ENCODE data around the gene P4HA2. TPM values are rescaled to one million over a fixed set of nuclear protein-coding genes. Genes with fewer than 3 reads are reported as not detected.

The P4HA2 gene
- total and polyA plus RNA-seq, 2 experiments from 2014 or later, result 5.9 to 8.0 TPM

DNA sequence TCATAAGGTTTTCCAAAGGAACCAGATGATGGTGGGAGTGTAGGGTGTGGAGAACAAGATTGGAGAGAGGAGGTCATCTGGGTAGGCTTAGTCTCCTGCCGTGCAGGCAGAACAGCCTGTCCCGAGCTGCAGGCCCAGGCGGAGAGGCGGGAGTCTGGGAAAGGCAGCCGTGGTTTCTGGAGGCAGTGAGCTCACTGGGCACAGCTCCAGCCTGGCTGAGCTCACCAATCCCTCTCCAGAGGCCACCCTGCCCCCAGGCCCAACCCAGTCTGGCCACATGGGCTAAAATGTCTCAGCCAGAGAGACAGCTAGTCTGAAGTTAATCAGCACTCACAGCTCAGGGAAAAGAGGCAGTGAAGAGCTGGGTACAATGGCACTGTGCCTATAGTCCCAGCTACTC is 12.3 kb downstream of the P4HA2 start:
- no peak overlapping the region for H3K4me3 ChIP-seq
- no peaks in the 10 kb centered on the region for H3K36me3 ChIP-seq (ENCODE audit: insufficient read depth)
- no peak overlapping the region for H3K4me3 Mint-ChIP-seq
- no peaks in the 10 kb centered on the region for H3K27me3 ChIP-seq (ENCODE audit: insufficient read depth)
- H3K79me2 ChIP-seq (replicated peaks; ENCODE audit: insufficient read depth), result no peaks in the 10 kb centered on the region
- 0 out of 2 replicates have a peak, but pooled peaks cover 5% of the 10 kb centered on the region for H3K9me2 ChIP-seq (ENCODE audit: insufficient read depth)
- ATAC-seq (no peak), DNase-seq (ENCODE audit: low spot score) (no peak)
- H3K4me2 ChIP-seq, result no peak overlapping the region
- no peaks in the 10 kb centered on the region for H3F3A ChIP-seq (replicated peaks; ENCODE audit: low read depth)
- no peak overlapping the region for H3K27ac Mint-ChIP-seq
- H3K27me3 Mint-ChIP-seq (ENCODE audit: insufficient read depth, low read depth, poor library complexity), result peaks cover 5% of the 10 kb centered on the region
- H3K27ac ChIP-seq (ENCODE audit: low read depth), result no peak overlapping the region
- no peaks in the 10 kb centered on the region; the same call in 2 of the 3 replicates for H3K4me1 Mint-ChIP-seq
- TF ChIP-seq EZH2 (IDR thresholded peaks at IDR 0.05; ENCODE audit: low read depth, unreplicated experiment) (no peak), ZNF331 (CRISPR knock-in tag; IDR thresholded peaks at IDR 0.05; ENCODE audit: low read depth) (no peak), JUNB (IDR thresholded peaks at IDR 0.05; ENCODE audit: unreplicated experiment) (no peak), POLR2AphosphoS5 (IDR thresholded peaks at IDR 0.05; ENCODE audit: low read depth) (no peak), EZH2phosphoT487 (IDR thresholded peaks at IDR 0.05; ENCODE audit: unreplicated experiment) (no peak), STAT1 (IDR thresholded peaks at IDR 0.05; ENCODE audit: unreplicated experiment) (no peak), NANOG (IDR thresholded peaks at IDR 0.05; ENCODE audit: borderline replicate concordance) (no peak), ZNF114 (CRISPR knock-in tag; IDR thresholded peaks at IDR 0.05) (no peak), CREB1 (CRISPR knock-in tag; IDR thresholded peaks at IDR 0.05; ENCODE audit: low read depth) (no peak)
- TF ChIP-seq, protein P1, sequence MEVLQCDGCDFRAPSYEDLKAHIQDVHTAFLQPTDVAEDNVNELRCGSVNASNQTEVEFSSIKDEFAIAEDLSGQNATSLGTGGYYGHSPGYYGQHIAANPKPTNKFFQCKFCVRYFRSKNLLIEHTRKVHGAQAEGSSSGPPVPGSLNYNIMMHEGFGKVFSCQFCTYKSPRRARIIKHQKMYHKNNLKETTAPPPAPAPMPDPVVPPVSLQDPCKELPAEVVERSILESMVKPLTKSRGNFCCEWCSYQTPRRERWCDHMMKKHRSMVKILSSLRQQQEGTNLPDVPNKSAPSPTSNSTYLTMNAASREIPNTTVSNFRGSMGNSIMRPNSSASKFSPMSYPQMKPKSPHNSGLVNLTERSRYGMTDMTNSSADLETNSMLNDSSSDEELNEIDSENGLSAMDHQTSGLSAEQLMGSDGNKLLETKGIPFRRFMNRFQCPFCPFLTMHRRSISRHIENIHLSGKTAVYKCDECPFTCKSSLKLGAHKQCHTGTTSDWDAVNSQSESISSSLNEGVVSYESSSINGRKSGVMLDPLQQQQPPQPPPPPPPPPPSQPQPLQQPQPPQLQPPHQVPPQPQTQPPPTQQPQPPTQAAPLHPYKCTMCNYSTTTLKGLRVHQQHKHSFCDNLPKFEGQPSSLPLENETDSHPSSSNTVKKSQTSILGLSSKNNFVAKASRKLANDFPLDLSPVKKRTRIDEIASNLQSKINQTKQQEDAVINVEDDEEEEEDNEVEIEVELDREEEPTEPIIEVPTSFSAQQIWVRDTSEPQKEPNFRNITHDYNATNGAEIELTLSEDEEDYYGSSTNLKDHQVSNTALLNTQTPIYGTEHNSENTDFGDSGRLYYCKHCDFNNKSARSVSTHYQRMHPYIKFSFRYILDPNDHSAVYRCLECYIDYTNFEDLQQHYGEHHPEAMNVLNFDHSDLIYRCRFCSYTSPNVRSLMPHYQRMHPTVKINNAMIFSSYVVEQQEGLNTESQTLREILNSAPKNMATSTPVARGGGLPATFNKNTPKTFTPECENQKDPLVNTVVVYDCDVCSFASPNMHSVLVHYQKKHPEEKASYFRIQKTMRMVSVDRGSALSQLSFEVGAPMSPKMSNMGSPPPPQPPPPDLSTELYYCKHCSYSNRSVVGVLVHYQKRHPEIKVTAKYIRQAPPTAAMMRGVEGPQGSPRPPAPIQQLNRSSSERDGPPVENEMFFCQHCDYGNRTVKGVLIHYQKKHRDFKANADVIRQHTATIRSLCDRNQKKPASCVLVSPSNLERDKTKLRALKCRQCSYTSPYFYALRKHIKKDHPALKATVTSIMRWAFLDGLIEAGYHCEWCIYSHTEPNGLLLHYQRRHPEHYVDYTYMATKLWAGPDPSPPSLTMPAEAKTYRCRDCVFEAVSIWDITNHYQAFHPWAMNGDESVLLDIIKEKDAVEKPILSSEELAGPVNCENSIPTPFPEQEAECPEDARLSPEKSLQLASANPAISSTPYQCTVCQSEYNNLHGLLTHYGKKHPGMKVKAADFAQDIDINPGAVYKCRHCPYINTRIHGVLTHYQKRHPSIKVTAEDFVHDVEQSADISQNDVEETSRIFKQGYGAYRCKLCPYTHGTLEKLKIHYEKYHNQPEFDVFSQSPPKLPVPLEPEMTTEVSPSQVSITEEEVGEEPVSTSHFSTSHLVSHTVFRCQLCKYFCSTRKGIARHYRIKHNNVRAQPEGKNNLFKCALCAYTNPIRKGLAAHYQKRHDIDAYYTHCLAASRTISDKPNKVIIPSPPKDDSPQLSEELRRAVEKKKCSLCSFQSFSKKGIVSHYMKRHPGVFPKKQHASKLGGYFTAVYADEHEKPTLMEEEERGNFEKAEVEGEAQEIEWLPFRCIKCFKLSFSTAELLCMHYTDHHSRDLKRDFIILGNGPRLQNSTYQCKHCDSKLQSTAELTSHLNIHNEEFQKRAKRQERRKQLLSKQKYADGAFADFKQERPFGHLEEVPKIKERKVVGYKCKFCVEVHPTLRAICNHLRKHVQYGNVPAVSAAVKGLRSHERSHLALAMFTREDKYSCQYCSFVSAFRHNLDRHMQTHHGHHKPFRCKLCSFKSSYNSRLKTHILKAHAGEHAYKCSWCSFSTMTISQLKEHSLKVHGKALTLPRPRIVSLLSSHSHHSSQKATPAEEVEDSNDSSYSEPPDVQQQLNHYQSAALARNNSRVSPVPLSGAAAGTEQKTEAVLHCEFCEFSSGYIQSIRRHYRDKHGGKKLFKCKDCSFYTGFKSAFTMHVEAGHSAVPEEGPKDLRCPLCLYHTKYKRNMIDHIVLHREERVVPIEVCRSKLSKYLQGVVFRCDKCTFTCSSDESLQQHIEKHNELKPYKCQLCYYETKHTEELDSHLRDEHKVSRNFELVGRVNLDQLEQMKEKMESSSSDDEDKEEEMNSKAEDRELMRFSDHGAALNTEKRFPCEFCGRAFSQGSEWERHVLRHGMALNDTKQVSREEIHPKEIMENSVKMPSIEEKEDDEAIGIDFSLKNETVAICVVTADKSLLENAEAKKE (CRISPR knock-in tag; IDR thresholded peaks at IDR 0.05), result no peak
- TF ChIP-seq, protein P2, sequence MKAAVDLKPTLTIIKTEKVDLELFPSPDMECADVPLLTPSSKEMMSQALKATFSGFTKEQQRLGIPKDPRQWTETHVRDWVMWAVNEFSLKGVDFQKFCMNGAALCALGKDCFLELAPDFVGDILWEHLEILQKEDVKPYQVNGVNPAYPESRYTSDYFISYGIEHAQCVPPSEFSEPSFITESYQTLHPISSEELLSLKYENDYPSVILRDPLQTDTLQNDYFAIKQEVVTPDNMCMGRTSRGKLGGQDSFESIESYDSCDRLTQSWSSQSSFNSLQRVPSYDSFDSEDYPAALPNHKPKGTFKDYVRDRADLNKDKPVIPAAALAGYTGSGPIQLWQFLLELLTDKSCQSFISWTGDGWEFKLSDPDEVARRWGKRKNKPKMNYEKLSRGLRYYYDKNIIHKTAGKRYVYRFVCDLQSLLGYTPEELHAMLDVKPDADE (IDR thresholded peaks at IDR 0.05), result no peak
- TF ChIP-seq, protein P3, sequence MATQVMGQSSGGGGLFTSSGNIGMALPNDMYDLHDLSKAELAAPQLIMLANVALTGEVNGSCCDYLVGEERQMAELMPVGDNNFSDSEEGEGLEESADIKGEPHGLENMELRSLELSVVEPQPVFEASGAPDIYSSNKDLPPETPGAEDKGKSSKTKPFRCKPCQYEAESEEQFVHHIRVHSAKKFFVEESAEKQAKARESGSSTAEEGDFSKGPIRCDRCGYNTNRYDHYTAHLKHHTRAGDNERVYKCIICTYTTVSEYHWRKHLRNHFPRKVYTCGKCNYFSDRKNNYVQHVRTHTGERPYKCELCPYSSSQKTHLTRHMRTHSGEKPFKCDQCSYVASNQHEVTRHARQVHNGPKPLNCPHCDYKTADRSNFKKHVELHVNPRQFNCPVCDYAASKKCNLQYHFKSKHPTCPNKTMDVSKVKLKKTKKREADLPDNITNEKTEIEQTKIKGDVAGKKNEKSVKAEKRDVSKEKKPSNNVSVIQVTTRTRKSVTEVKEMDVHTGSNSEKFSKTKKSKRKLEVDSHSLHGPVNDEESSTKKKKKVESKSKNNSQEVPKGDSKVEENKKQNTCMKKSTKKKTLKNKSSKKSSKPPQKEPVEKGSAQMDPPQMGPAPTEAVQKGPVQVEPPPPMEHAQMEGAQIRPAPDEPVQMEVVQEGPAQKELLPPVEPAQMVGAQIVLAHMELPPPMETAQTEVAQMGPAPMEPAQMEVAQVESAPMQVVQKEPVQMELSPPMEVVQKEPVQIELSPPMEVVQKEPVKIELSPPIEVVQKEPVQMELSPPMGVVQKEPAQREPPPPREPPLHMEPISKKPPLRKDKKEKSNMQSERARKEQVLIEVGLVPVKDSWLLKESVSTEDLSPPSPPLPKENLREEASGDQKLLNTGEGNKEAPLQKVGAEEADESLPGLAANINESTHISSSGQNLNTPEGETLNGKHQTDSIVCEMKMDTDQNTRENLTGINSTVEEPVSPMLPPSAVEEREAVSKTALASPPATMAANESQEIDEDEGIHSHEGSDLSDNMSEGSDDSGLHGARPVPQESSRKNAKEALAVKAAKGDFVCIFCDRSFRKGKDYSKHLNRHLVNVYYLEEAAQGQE (IDR thresholded peaks at IDR 0.05; ENCODE audit: unreplicated experiment), result no peak
- TF ChIP-seq, protein P4, sequence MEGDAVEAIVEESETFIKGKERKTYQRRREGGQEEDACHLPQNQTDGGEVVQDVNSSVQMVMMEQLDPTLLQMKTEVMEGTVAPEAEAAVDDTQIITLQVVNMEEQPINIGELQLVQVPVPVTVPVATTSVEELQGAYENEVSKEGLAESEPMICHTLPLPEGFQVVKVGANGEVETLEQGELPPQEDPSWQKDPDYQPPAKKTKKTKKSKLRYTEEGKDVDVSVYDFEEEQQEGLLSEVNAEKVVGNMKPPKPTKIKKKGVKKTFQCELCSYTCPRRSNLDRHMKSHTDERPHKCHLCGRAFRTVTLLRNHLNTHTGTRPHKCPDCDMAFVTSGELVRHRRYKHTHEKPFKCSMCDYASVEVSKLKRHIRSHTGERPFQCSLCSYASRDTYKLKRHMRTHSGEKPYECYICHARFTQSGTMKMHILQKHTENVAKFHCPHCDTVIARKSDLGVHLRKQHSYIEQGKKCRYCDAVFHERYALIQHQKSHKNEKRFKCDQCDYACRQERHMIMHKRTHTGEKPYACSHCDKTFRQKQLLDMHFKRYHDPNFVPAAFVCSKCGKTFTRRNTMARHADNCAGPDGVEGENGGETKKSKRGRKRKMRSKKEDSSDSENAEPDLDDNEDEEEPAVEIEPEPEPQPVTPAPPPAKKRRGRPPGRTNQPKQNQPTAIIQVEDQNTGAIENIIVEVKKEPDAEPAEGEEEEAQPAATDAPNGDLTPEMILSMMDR (conservative IDR thresholded peaks at IDR 0.05; ENCODE audit: low read depth in 2 of 2), result no peak
- H2AFZ ChIP-seq, result no peak overlapping the region
- H4K20me1 ChIP-seq (replicated peaks; ENCODE audit: insufficient read depth), result no peaks in the 10 kb centered on the region
- H3K4me1 ChIP-seq (ENCODE audit: insufficient read depth), result no peaks in the 10 kb centered on the region
- no peaks in the 10 kb centered on the region for H3K36me3 Mint-ChIP-seq (ENCODE audit: low read depth)
- H3K9me3 Mint-ChIP-seq, result no peaks in the 10 kb centered on the region

Measured in GM23338 (cell line).